ENCODE results near the gene S100A6.

The S100A6 gene

GRCh38 chr1:153505576-153505975, 30.2 kb downstream of the S100A6 start:
- H2AK5ac ChIP-seq (ENCODE audit: low read length, severe bottlenecking), result no peak overlapping the region
- H3K4me1 ChIP-seq (ENCODE audit: control insufficient read depth, insufficient read depth, low read depth, low read length), result peaks cover 18% of the 10 kb centered on the region
- 100% methylated on average over 1 of the region's 1 CpG for whole genome bisulfite sequencing
- no peaks in the 10 kb centered on the region for H3K79me1 ChIP-seq (replicated peaks; ENCODE audit: low read length, poor library complexity, severe bottlenecking)
- H3K4ac ChIP-seq (ENCODE audit: low read depth in 1 of 2, low read length in 2 of 2), result no peak overlapping the region
- no peaks in the 10 kb centered on the region for H3K27me3 ChIP-seq (ENCODE audit: control insufficient read depth in 1 of 2, insufficient read depth in 1 of 2, low read length in 2 of 2)
- no peak overlapping the region for H2BK5ac ChIP-seq (ENCODE audit: low read depth, low read length, poor library complexity, severe bottlenecking)
- no peak overlapping the region for H3K4me2 ChIP-seq (ENCODE audit: low read length, poor library complexity, severe bottlenecking)
- no peak overlapping the region for H4K91ac ChIP-seq (ENCODE audit: low read length)
- no peak overlapping the region for H2BK15ac ChIP-seq (ENCODE audit: low read depth, poor library complexity, severe bottlenecking)
- H4K8ac ChIP-seq (ENCODE audit: low read length), result no peak overlapping the region
- H3K36me3 ChIP-seq (ENCODE audit: control insufficient read depth in 1 of 2, insufficient read depth in 2 of 2, low read depth in 1 of 2, low read length in 2 of 2), result no peaks in the 10 kb centered on the region
- no peak overlapping the region for H2BK120ac ChIP-seq (ENCODE audit: low read depth, low read length)
- no peak for DNase-seq
- H3K4me3 ChIP-seq (ENCODE audit: insufficient read depth in 1 of 2, low read depth in 1 of 2, low read length in 2 of 2), result no peak overlapping the region
- no peak overlapping the region for H2BK12ac ChIP-seq (ENCODE audit: low read length in 2 of 2)
- H3K9ac ChIP-seq (ENCODE audit: low read length), result no peak overlapping the region
- no peak overlapping the region for H2AFZ ChIP-seq (ENCODE audit: low read depth, low read length)
- H3K23ac ChIP-seq (ENCODE audit: low read length in 2 of 2), result no peak overlapping the region
- peak overlapping the region in 1 of 2 experiments; percentile 46 for H3K18ac ChIP-seq (ENCODE audit: low read depth in 1 of 2, low read length in 2 of 2)
- no peaks in the 10 kb centered on the region for H3K9me3 ChIP-seq (ENCODE audit: control insufficient read depth, low read length)
- H3K14ac ChIP-seq (ENCODE audit: low read length in 2 of 2), result no peak overlapping the region
- H3K27ac ChIP-seq (ENCODE audit: low read length, poor library complexity, severe bottlenecking), result no peak overlapping the region

GRCh38 chr1:153503766-153504165, 32.0 kb downstream of the S100A6 start:
- Histone ChIP-seq H2BK12ac (ENCODE audit: low read length in 2 of 2) (no peak overlapping the region), H2BK120ac (ENCODE audit: low read depth, low read length) (no peak overlapping the region), H3K9me3 (ENCODE audit: control insufficient read depth, low read length) (no peaks in the 10 kb centered on the region), H3K4me2 (ENCODE audit: low read length, poor library complexity, severe bottlenecking) (no peak overlapping the region), H3K4me1 (ENCODE audit: control insufficient read depth, insufficient read depth, low read depth, low read length) (peaks cover 18% of the 10 kb centered on the region), H3K14ac (ENCODE audit: low read length in 2 of 2) (no peak overlapping the region), H3K27ac (ENCODE audit: low read length, poor library complexity, severe bottlenecking) (no peak overlapping the region), H3K18ac (ENCODE audit: low read depth in 1 of 2, low read length in 2 of 2) (no peak overlapping the region), H3K4me3 (ENCODE audit: insufficient read depth in 1 of 2, low read depth in 1 of 2, low read length in 2 of 2) (no peak overlapping the region), H3K27me3 (ENCODE audit: control insufficient read depth in 1 of 2, insufficient read depth in 1 of 2, low read length in 2 of 2) (peaks cover 0 to 2% of the 10 kb centered on the region in 2 experiments), H3K23ac (ENCODE audit: low read length in 2 of 2) (no peak overlapping the region), H2BK5ac (ENCODE audit: low read depth, low read length, poor library complexity, severe bottlenecking) (no peak overlapping the region), H2BK15ac (ENCODE audit: low read depth, poor library complexity, severe bottlenecking) (no peak overlapping the region), H4K91ac (ENCODE audit: low read length) (no peak overlapping the region), H3K79me1 (replicated peaks; ENCODE audit: low read length, poor library complexity, severe bottlenecking) (no peaks in the 10 kb centered on the region), H3K9ac (ENCODE audit: low read length) (no peak overlapping the region), H4K8ac (ENCODE audit: low read length) (no peak overlapping the region), H2AFZ (ENCODE audit: low read depth, low read length) (no peak overlapping the region), H3K4ac (ENCODE audit: low read depth in 1 of 2, low read length in 2 of 2) (no peak overlapping the region), H3K36me3 (ENCODE audit: control insufficient read depth in 1 of 2, insufficient read depth in 2 of 2, low read depth in 1 of 2, low read length in 2 of 2) (no peaks in the 10 kb centered on the region), H2AK5ac (ENCODE audit: low read length, severe bottlenecking) (no peak overlapping the region)
- DNase-seq, result no peak
- WGBS, result 100% methylated on average over 1 of the region's 3 CpGs

- Histone ChIP-seq H2BK15ac (ENCODE audit: low read depth, poor library complexity, severe bottlenecking) (no peak overlapping the region), H2AK5ac (ENCODE audit: low read length, severe bottlenecking) (no peak overlapping the region), H3K9ac (ENCODE audit: low read length) (no peak overlapping the region), H3K4me1 (ENCODE audit: control insufficient read depth, insufficient read depth, low read depth, low read length) (no peaks in the 10 kb centered on the region), H3K4me2 (ENCODE audit: low read length, poor library complexity, severe bottlenecking) (no peak overlapping the region), H2BK5ac (ENCODE audit: low read depth, low read length, poor library complexity, severe bottlenecking) (no peak overlapping the region), H3K4ac (ENCODE audit: low read depth in 1 of 2, low read length in 2 of 2) (no peak overlapping the region), H3K36me3 (ENCODE audit: control insufficient read depth in 1 of 2, insufficient read depth in 2 of 2, low read depth in 1 of 2, low read length in 2 of 2) (no peaks in the 10 kb centered on the region), H3K79me1 (replicated peaks; ENCODE audit: low read length, poor library complexity, severe bottlenecking) (no peaks in the 10 kb centered on the region), H3K4me3 (ENCODE audit: insufficient read depth in 1 of 2, low read depth in 1 of 2, low read length in 2 of 2) (no peak overlapping the region), H3K9me3 (ENCODE audit: control insufficient read depth, low read length) (no peaks in the 10 kb centered on the region), H2BK12ac (ENCODE audit: low read length in 2 of 2) (no peak overlapping the region), H3K27ac (ENCODE audit: low read length, poor library complexity, severe bottlenecking) (no peak overlapping the region), H2AFZ (ENCODE audit: low read depth, low read length) (no peak overlapping the region), H3K27me3 (ENCODE audit: control insufficient read depth in 1 of 2, insufficient read depth in 1 of 2, low read length in 2 of 2) (peaks cover 0 to 6% of the 10 kb centered on the region in 2 experiments), H4K8ac (ENCODE audit: low read length) (no peak overlapping the region), H3K18ac (ENCODE audit: low read depth in 1 of 2, low read length in 2 of 2) (no peak overlapping the region), H4K91ac (ENCODE audit: low read length) (no peak overlapping the region), H3K14ac (ENCODE audit: low read length in 2 of 2) (no peak overlapping the region), H3K23ac (ENCODE audit: low read length in 2 of 2) (no peak overlapping the region), H2BK120ac (ENCODE audit: low read depth, low read length) (no peak overlapping the region)
- DNase-seq, result no peak
- WGBS, result 3% methylated on average over 2 of the region's 2 CpGs
Observed at GRCh38 chr1:153498746-153499145, 37.0 kb downstream of the S100A6 start.

- Histone ChIP-seq H2BK15ac (ENCODE audit: low read depth, poor library complexity, severe bottlenecking) (no peak overlapping the region), H2AFZ (ENCODE audit: low read depth, low read length) (no peak overlapping the region), H2BK12ac (ENCODE audit: low read length in 2 of 2) (no peak overlapping the region), H3K9me3 (ENCODE audit: control insufficient read depth, low read length) (no peaks in the 10 kb centered on the region), H4K8ac (ENCODE audit: low read length) (no peak overlapping the region), H2BK120ac (ENCODE audit: low read depth, low read length) (no peak overlapping the region), H4K91ac (ENCODE audit: low read length) (no peak overlapping the region), H3K27me3 (ENCODE audit: control insufficient read depth in 1 of 2, insufficient read depth in 1 of 2, low read length in 2 of 2) (peaks cover 0 to 14% of the 10 kb centered on the region in 2 experiments), H3K18ac (ENCODE audit: low read depth in 1 of 2, low read length in 2 of 2) (no peak overlapping the region), H2BK5ac (ENCODE audit: low read depth, low read length, poor library complexity, severe bottlenecking) (no peak overlapping the region), H3K9ac (ENCODE audit: low read length) (no peak overlapping the region), H3K4me2 (ENCODE audit: low read length, poor library complexity, severe bottlenecking) (no peak overlapping the region), H3K14ac (ENCODE audit: low read length in 2 of 2) (no peak overlapping the region), H3K4ac (ENCODE audit: low read depth in 1 of 2, low read length in 2 of 2) (no peak overlapping the region), H3K27ac (ENCODE audit: low read length, poor library complexity, severe bottlenecking) (no peak overlapping the region), H3K79me1 (replicated peaks; ENCODE audit: low read length, poor library complexity, severe bottlenecking) (no peaks in the 10 kb centered on the region), H3K4me1 (ENCODE audit: control insufficient read depth, insufficient read depth, low read depth, low read length) (no peaks in the 10 kb centered on the region), H3K23ac (ENCODE audit: low read length in 2 of 2) (no peak overlapping the region), H3K36me3 (ENCODE audit: control insufficient read depth in 1 of 2, insufficient read depth in 2 of 2, low read depth in 1 of 2, low read length in 2 of 2) (no peaks in the 10 kb centered on the region), H3K4me3 (ENCODE audit: insufficient read depth in 1 of 2, low read depth in 1 of 2, low read length in 2 of 2) (no peak overlapping the region), H2AK5ac (ENCODE audit: low read length, severe bottlenecking) (no peak overlapping the region)
- 74% methylated on average over 6 of the region's 6 CpGs for WGBS
- DNase-seq, result no peak
Observed at GRCh38 chr1:153495536-153495935, 40.3 kb downstream of the S100A6 start.

Data from mesenchymal stem cell (in vitro differentiated cells and primary cell).